Nephron progenitor cell (in vitro differentiated cells): ENCODE data around the gene CMIP.

Experiments
- DNase-seq: peaks from one replicate; pipeline ENCODE4 v3.0.0; 2021
- H3K27ac Mint-ChIP-seq: 2 replicates; pipeline ENCODE4 v1.8.0; 2021; ENCODE audit warnings: mild to moderate bottlenecking, moderate library complexity, mixed read lengths
- H3K27me3 Mint-ChIP-seq: 2 replicates; pipeline ENCODE4 v1.8.0; 2021; ENCODE audit warnings: mild to moderate bottlenecking, low read depth, mixed read lengths; ENCODE audit not compliant: poor library complexity
- H3K36me3 Mint-ChIP-seq: 2 replicates; pipeline ENCODE4 v1.8.0; 2021; ENCODE audit warnings: low read depth, mixed read lengths
- H3K4me1 Mint-ChIP-seq: 2 replicates; pipeline ENCODE4 v1.8.0; 2021; ENCODE audit warnings: mixed read lengths
- H3K4me3 Mint-ChIP-seq: 2 replicates; pipeline ENCODE4 v1.8.0; 2021; ENCODE audit warnings: mild to moderate bottlenecking, moderate library complexity, mixed read lengths
- H3K9me3 Mint-ChIP-seq: 2 replicates; pipeline ENCODE4 v1.8.0; 2021; ENCODE audit warnings: mild to moderate bottlenecking, moderate library complexity, mixed read lengths
- TF ChIP-seq, protein P1 (sequence below): fragments of 200-600 bp; sonication (generic); IDR thresholded peaks from 2 replicates; pipeline ENCODE4 v1.5.0; 2021; ENCODE audit warnings: antibody characterized with exemption

Gene CMIP

GRCh38 chr16:81620796-81621195 is 176.2 kb downstream of the CMIP start:
- H3K27ac Mint-ChIP-seq: no peak overlapping the region
- peaks cover 3% of the 10 kb centered on the region for H3K9me3 Mint-ChIP-seq
- H3K27me3 Mint-ChIP-seq: peaks cover 6% of the 10 kb centered on the region
- H3K36me3 Mint-ChIP-seq: peaks cover 27% of the 10 kb centered on the region
- TF ChIP-seq, protein P1, sequence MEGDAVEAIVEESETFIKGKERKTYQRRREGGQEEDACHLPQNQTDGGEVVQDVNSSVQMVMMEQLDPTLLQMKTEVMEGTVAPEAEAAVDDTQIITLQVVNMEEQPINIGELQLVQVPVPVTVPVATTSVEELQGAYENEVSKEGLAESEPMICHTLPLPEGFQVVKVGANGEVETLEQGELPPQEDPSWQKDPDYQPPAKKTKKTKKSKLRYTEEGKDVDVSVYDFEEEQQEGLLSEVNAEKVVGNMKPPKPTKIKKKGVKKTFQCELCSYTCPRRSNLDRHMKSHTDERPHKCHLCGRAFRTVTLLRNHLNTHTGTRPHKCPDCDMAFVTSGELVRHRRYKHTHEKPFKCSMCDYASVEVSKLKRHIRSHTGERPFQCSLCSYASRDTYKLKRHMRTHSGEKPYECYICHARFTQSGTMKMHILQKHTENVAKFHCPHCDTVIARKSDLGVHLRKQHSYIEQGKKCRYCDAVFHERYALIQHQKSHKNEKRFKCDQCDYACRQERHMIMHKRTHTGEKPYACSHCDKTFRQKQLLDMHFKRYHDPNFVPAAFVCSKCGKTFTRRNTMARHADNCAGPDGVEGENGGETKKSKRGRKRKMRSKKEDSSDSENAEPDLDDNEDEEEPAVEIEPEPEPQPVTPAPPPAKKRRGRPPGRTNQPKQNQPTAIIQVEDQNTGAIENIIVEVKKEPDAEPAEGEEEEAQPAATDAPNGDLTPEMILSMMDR: no peak
- H3K4me1 Mint-ChIP-seq: peaks cover 35% of the 10 kb centered on the region
- DNase-seq: no peak
- H3K4me3 Mint-ChIP-seq: no peak overlapping the region

- DNase-seq: no peak
- H3K9me3 Mint-ChIP-seq: peaks cover 3% of the 10 kb centered on the region
- H3K27me3 Mint-ChIP-seq: peaks cover 6% of the 10 kb centered on the region
- TF ChIP-seq, protein P1: no peak
- H3K36me3 Mint-ChIP-seq: peaks cover 27% of the 10 kb centered on the region
- H3K4me3 Mint-ChIP-seq: no peak overlapping the region
- H3K27ac Mint-ChIP-seq: no peak overlapping the region
- peaks cover 34% of the 10 kb centered on the region for H3K4me1 Mint-ChIP-seq
These were observed 176.9 kb downstream of the CMIP start for GRCh38 chr16:81621496-81621895.

- Mint-ChIP-seq H3K4me1 (peaks cover 28% of the 10 kb centered on the region), H3K27ac (no peak overlapping the region), H3K36me3 (peaks cover 8% of the 10 kb centered on the region), H3K9me3 (peaks cover 2% of the 10 kb centered on the region), H3K27me3 (peaks cover 6% of the 10 kb centered on the region), H3K4me3 (no peak overlapping the region)
- TF ChIP-seq, protein P1: peak; percentile 42
- DNase-seq: peak; percentile 32
These were observed 178.9 kb downstream of the CMIP start for GRCh38 chr16:81623365-81624102.

- H3K9me3 Mint-ChIP-seq: no peaks in the 10 kb centered on the region
- no peak overlapping the region for H3K4me3 Mint-ChIP-seq
- DNase-seq: no peak
- peaks cover 3% of the 10 kb centered on the region for H3K27me3 Mint-ChIP-seq
- H3K36me3 Mint-ChIP-seq: no peaks in the 10 kb centered on the region
- H3K4me1 Mint-ChIP-seq: peaks cover 23% of the 10 kb centered on the region
- TF ChIP-seq, protein P1: no peak
- H3K27ac Mint-ChIP-seq: peak overlapping the region; percentile 13
These were observed 179.8 kb downstream of the CMIP start for GRCh38 chr16:81624403-81624759.

DNA sequence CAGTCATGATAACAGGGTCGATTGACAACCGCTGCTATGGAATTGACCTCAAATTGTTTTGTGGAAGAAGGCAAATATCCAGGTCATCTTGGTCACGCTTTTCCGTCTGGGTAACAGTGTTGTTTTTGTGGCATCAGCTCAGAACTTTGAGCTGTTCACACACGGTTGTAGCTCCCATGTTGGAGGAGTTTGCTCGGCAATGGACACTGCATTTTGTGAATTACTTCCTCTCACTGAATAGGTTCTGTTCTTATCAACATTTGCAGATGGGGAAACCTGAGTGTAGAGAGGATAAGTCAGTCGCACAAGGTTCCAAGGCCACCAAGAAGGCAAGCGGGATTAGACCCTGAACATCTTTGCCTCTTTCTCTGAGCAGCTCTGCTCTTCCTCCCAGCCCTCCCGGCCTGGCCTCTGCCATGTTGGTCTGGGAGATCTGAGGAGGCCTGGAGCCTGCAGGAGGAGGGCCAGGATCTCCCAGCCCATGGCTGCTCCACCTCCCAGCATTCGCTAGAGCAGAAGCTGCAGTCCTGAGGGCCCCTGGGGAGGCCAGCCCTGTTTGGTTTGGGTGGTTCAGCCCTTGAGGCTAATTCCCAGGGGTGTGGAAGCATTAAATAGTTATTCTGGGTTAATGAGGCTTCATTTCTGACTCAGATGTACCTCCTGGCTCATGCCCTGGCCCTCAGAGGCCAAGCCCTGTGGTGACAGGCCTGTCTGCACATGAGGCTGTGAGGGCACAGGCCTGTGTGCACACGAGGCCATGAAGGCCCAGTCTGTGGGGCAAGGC is 180.3 kb downstream of the CMIP start:
- H3K36me3 Mint-ChIP-seq: no peaks in the 10 kb centered on the region

More for the DNA sequence above, 180.3 kb downstream of the CMIP start:
- H3K4me1 Mint-ChIP-seq: peaks cover 27% of the 10 kb centered on the region
- no peak overlapping the region for H3K27ac Mint-ChIP-seq
- peaks cover 3% of the 10 kb centered on the region for H3K27me3 Mint-ChIP-seq
- DNase-seq: no peak
- TF ChIP-seq, protein P1: no peak
- H3K9me3 Mint-ChIP-seq: no peaks in the 10 kb centered on the region
- H3K4me3 Mint-ChIP-seq: no peak overlapping the region
